ENCODE results near the gene ZNF608.
A peak's percentile ranks its signal among the peaks of the same experiment; 100 is the strongest.

ZNF608 gene

GRCh38 chr5:124745928-124746915 is at the start of gene ZNF608:
Gene ZNF608 (minus strand): TSS chr5:124746639. CDS start chr5:124744989, 1,650 bp downstream.
- DNase-seq: peak; percentile 56 to 65

GRCh38 chr5:124795829-124796228 is 49.4 kb upstream of the ZNF608 start:
- DNase-seq: no peak

- no peak for DNase-seq
These were observed 44.7 kb upstream of the ZNF608 start for GRCh38 chr5:124790895-124791732.

- DNase-seq: no peak
These were observed 44.0 kb upstream of the ZNF608 start for GRCh38 chr5:124790301-124790894.

- DNase-seq: no peak
These were observed 42.7 kb upstream of the ZNF608 start for GRCh38 chr5:124789104-124789605.

- no peak for DNase-seq
These were observed 37.4 kb upstream of the ZNF608 start for GRCh38 chr5:124783794-124784193.

GRCh38 chr5:124783285-124783684 is 36.8 kb upstream of the ZNF608 start:
- no peak for DNase-seq

GRCh38 chr5:124782262-124782661 is 35.8 kb upstream of the ZNF608 start:
- no peak for DNase-seq

GRCh38 chr5:124780011-124780410 is 33.6 kb upstream of the ZNF608 start:
- no peak for DNase-seq

- peak; percentile 19 to 56 for DNase-seq
These were observed 27.2 kb upstream of the ZNF608 start for GRCh38 chr5:124773315-124774311.

- no peak for DNase-seq
These were observed 26.2 kb upstream of the ZNF608 start for GRCh38 chr5:124772457-124773200.

GRCh38 chr5:124771761-124772160 is 25.3 kb upstream of the ZNF608 start:
- no peak for DNase-seq

- DNase-seq: no peak
These were observed 18.7 kb upstream of the ZNF608 start for GRCh38 chr5:124764992-124765611.

GRCh38 chr5:124764585-124764984 is 18.1 kb upstream of the ZNF608 start:
- DNase-seq: no peak

- peak; percentile 18 to 30 for DNase-seq
These were observed 14.6 kb upstream of the ZNF608 start for GRCh38 chr5:124761010-124761409.

- no peak for DNase-seq
These were observed 14.2 kb upstream of the ZNF608 start for GRCh38 chr5:124760608-124761007.

- peak; percentile 41 to 73 for DNase-seq
These were observed 9.1 kb upstream of the ZNF608 start for GRCh38 chr5:124755565-124755964.

- DNase-seq: no peak
These were observed 8.6 kb upstream of the ZNF608 start for GRCh38 chr5:124755041-124755440.

GRCh38 chr5:124754206-124754927 is 7.9 kb upstream of the ZNF608 start:
- no peak for DNase-seq
